HUES64 (cell line): ENCODE measurements around the gene TSPYL4.

ENCODE experiments used
- H3K27ac ChIP-seq: 2 replicates; pipeline ENCODE4 v1.7.0; 2013; ENCODE audit warnings: low read depth, low read length, inconsistent platforms
- H3K27me3 ChIP-seq: 2 replicates; pipeline ENCODE4 v1.6.1; 2013; ENCODE audit warnings: mild to moderate bottlenecking, low read length; ENCODE audit not compliant: insufficient read depth
- H3K36me3 ChIP-seq: 2 replicates; pipeline ENCODE4 v1.6.1; 2013; ENCODE audit warnings: mild to moderate bottlenecking, low read length; ENCODE audit not compliant: insufficient read depth
- H3K4me1 ChIP-seq: 2 replicates; pipeline ENCODE4 v1.6.1; 2013; ENCODE audit warnings: mild to moderate bottlenecking, low read length, moderate library complexity; ENCODE audit not compliant: insufficient read depth
- H3K4me3 ChIP-seq: 2 replicates; pipeline ENCODE4 v1.5.1; 2013; ENCODE audit warnings: mild to moderate bottlenecking, low read length, moderate library complexity
- H3K9ac ChIP-seq: 2 replicates; pipeline ENCODE4 v1.6.1; 2013; ENCODE audit warnings: mild to moderate bottlenecking, low read depth, low read length
- H3K9me3 ChIP-seq: 2 replicates; pipeline ENCODE4 v1.6.1; 2013; ENCODE audit warnings: low read depth, low read length; ENCODE audit not compliant: insufficient read depth
- WGBS: fragments of 150-250, 120-280 bp; methylation state at CpG from one replicate; pipeline ENCODE4 v1.1.7; 2013; ENCODE audit warnings: missing lambda C conversion rate; 5-methylcytosine and 5-hydroxymethylcytosine counted together

Gene TSPYL4

GRCh38 chr6:116268589-116269293 is 14.9 kb upstream of the TSPYL4 start:
- WGBS: 59% methylated on average over 3 of the region's 3 CpGs
- H3K4me3 ChIP-seq: no peak overlapping the region
- no peaks in the 10 kb centered on the region for H3K27me3 ChIP-seq
- H3K27ac ChIP-seq: no peak overlapping the region
- H3K4me1 ChIP-seq: peaks cover 26% of the 10 kb centered on the region
- no peaks in the 10 kb centered on the region for H3K9me3 ChIP-seq
- no peaks in the 10 kb centered on the region for H3K36me3 ChIP-seq
- H3K9ac ChIP-seq: no peak overlapping the region

DNA sequence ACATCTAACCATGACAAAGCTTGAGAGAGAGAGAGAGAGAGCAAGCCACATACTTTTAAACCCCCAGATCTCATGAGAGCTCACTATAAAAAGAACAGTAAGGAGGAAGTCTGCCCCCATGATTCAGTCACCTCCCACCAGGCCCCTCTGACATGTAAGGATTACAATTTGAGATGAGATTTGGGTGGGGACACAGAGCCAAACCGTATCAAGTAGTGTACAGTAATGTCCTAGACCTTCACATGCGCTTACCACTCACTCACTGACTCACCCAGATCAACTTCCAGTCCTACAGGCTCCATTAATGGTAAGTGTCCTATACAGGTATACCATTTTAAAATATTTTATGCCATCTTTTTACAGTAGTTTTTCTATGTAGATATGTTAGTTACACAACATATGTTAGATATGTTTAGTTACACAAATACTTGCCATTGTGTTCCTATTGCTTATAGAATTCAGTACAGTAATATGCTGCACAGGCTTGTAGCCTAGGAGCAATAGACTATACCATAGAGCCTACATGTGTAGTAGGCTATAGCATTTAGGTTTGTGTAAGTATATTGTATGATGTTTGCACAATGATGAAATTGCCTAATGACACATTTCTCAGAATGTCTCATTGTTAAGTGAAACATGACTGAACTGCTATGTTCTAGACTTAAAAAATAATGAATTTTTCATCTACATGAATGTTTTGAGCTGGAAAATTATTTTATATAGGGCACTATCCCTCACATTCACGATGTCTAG is 14.1 kb upstream of the TSPYL4 start:
- Histone ChIP-seq H3K4me3 (no peak overlapping the region), H3K36me3 (no peaks in the 10 kb centered on the region), H3K27ac (no peak overlapping the region), H3K4me1 (peaks cover 26% of the 10 kb centered on the region), H3K27me3 (no peaks in the 10 kb centered on the region), H3K9ac (no peak overlapping the region), H3K9me3 (no peaks in the 10 kb centered on the region)
- WGBS: 29% methylated on average over 1 of the region's 3 CpGs

- Histone ChIP-seq H3K27ac (no peak overlapping the region), H3K4me3 (no peak overlapping the region), H3K9me3 (no peaks in the 10 kb centered on the region), H3K36me3 (no peaks in the 10 kb centered on the region), H3K4me1 (peaks cover 14% of the 10 kb centered on the region), H3K9ac (no peak overlapping the region), H3K27me3 (no peaks in the 10 kb centered on the region)
Observed at GRCh38 chr6:116266803-116267202, 12.9 kb upstream of the TSPYL4 start.

GRCh38 chr6:116265041-116265829 is 11.4 kb upstream of the TSPYL4 start:
- 87% methylated on average over 4 of the region's 4 CpGs for WGBS
- Histone ChIP-seq H3K9ac (no peak overlapping the region), H3K4me1 (no peaks in the 10 kb centered on the region), H3K27ac (no peak overlapping the region), H3K27me3 (no peaks in the 10 kb centered on the region), H3K4me3 (no peak overlapping the region), H3K36me3 (no peaks in the 10 kb centered on the region), H3K9me3 (no peaks in the 10 kb centered on the region)

DNA sequence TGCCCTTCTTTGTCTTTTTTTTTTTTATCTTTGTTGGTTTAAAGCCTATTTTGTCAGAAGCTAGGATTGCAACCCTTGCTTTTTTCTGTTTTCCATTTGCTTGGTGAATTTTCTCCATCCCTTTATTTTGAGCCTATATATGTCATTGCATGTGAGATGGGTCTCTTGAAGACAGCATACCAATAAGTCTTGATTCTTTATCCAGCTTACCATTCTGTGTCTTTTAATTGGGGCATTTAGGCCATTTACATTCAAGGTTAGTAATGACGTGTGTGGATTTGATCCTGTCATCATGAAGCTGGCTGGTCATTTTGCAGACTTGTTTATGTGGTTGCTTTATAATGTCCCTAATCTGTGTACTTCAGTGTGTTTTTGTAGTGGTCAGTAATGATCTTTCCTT is 9.5 kb upstream of the TSPYL4 start:
- H3K36me3 ChIP-seq: no peaks in the 10 kb centered on the region
- H3K9ac ChIP-seq: no peak overlapping the region
- H3K4me1 ChIP-seq: no peaks in the 10 kb centered on the region
- H3K9me3 ChIP-seq: no peaks in the 10 kb centered on the region
- H3K27me3 ChIP-seq: no peaks in the 10 kb centered on the region
- no peak overlapping the region for H3K4me3 ChIP-seq
- no peak overlapping the region for H3K27ac ChIP-seq
- 81% methylated on average over 1 of the region's 1 CpG for WGBS

DNA sequence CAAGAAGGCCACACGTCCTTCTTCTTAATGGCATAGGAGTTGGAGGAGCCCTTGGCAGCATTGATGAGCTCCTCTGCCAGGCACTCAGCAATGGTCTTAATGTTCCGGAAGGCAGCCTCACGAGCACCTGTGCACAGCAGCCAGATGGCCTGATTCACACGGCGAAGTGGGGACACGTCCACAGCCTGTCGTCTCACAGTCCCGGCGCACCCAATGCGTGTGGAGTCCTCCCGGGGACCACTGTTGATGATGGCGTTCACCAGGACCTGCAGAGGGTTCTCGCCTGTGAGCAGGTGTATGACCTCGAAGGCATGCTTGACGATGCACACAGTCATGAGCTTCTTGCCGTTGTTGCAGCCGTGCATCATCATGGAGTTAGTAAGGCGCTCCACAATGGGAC is 4.6 kb upstream of the TSPYL4 start:
- 95% methylated on average over 18 of the region's 18 CpGs for WGBS
- no peaks in the 10 kb centered on the region for H3K36me3 ChIP-seq
- H3K4me3 ChIP-seq: no peak overlapping the region

GRCh38 chr6:116256694-116257093 is 2.8 kb upstream of the TSPYL4 start:
- H3K4me3 ChIP-seq: no peak overlapping the region
- no peak overlapping the region for H3K9ac ChIP-seq
- no peaks in the 10 kb centered on the region for H3K9me3 ChIP-seq
- H3K4me1 ChIP-seq: peaks cover 19% of the 10 kb centered on the region; the same call in 1 of the 2 replicates
- H3K27ac ChIP-seq: no peak overlapping the region
- no CpG with 5 or more reads among the region's 1 CpG for WGBS
- no peaks in the 10 kb centered on the region for H3K27me3 ChIP-seq
- no peaks in the 10 kb centered on the region for H3K36me3 ChIP-seq

More for the DNA sequence above, 4.6 kb upstream of the TSPYL4 start:
- H3K27me3 ChIP-seq: no peaks in the 10 kb centered on the region
- H3K4me1 ChIP-seq: peaks cover 10% of the 10 kb centered on the region; the same call in 1 of the 2 replicates
- H3K9ac ChIP-seq: no peak overlapping the region
- H3K27ac ChIP-seq: no peak overlapping the region
- H3K9me3 ChIP-seq: no peaks in the 10 kb centered on the region

DNA sequence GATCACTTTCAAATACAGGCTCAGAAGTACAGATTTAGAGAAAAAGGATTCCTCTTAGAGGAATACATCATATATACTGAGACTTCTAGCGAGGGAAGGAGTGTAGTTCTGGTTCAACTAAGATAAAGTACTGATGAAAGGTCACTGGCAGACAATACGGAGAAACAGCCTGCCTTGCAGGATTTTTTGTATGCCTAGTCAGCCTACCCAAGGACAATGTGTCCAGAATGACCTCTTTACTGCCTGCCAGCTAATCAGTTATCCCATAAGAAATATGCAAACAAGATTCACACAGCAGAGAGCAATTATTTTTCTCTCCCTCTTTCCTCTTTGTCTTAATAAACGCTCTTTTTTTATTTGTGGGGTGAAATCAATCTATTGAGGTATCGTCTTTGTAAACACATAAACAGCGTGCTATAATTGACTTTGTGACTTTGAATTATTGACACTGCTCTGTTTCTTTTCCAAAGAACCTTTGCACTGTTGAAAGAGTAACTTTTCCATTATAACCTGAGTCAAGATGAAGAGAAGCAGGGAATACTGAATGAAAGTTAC is 1.4 kb upstream of the TSPYL4 start:
- Histone ChIP-seq H3K4me3 (peak overlapping the region; percentile 82; the same call in 1 of the 2 replicates), H3K9ac (peak overlapping the region; percentile 97; the same call in 1 of the 2 replicates), H3K27me3 (no peaks in the 10 kb centered on the region), H3K9me3 (no peaks in the 10 kb centered on the region), H3K4me1 (peaks cover 32% of the 10 kb centered on the region; the same call in 1 of the 2 replicates), H3K27ac (no peak overlapping the region), H3K36me3 (peaks cover 3% of the 10 kb centered on the region; the same call in 1 of the 2 replicates)
- WGBS: 80% methylated on average over 4 of the region's 5 CpGs

DNA sequence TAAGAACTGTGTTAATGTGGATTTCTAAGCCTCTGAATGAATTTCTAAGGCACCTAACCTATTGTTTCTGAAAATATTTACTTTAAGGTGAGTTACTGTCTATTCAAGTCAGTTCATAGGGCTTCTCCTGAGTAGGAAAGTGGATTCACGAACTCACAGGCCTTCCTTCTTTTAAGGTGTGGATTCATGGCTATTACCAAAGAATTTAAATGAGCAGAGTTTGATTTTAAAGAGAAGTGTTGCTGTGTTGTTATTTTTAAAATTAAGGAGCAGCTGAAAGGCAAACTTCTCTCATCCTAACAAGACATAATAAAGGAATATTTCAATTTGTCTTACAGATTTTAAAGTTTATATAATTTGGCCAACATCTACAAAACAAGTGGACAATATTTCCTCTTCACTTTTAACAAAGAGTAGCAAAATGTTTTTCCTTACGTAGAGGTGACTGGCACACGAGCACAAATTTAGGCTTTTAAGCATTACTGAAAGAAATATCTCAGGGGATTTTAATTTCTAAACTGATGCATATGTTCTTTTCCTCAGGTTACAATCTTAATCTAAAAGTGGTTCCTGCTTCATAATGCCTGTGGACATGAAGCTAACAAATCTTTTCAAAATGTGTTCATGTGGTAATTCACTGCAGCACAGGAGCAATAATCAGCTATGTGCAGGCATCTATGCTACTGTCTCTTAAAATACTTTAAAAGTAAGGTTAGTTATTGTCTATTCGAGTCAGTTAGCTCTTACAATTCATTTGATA is 602 bp upstream of the TSPYL4 start:
- H3K36me3 ChIP-seq: peaks cover 3% of the 10 kb centered on the region; the same call in 1 of the 2 replicates
- peaks cover 37% of the 10 kb centered on the region; the same call in 1 of the 2 replicates for H3K4me1 ChIP-seq
- no peaks in the 10 kb centered on the region for H3K9me3 ChIP-seq
- peak overlapping the region; percentile 82 for H3K4me3 ChIP-seq
- no peaks in the 10 kb centered on the region for H3K27me3 ChIP-seq
- H3K9ac ChIP-seq: peak overlapping the region; percentile 97
- H3K27ac ChIP-seq: peak overlapping the region; percentile 91
- 57% methylated on average over 4 of the region's 4 CpGs for WGBS

DNA sequence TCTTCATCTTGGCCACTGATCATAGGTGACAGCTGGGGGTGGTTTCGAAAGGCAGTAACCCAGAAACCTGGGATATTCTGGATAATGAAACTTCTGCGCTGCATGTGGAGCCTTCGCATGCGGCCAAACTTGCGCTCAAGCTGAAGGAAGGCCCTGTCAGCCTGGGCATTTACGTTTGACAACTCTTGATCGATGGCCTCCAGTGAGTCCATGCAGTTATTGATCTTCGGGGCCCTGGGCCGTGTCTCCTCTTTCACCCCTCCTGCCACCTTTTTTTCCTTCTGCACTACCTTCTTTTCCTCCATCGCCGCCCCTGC is 729 bp downstream of the TSPYL4 start:
- no peaks in the 10 kb centered on the region for H3K9me3 ChIP-seq
- H3K4me3 ChIP-seq: peak overlapping the region; percentile 82
- WGBS: 60% methylated on average over 11 of the region's 11 CpGs
- H3K9ac ChIP-seq: peak overlapping the region; percentile 97; the same call in 1 of the 2 replicates
- no peak overlapping the region for H3K27ac ChIP-seq
- peaks cover 37% of the 10 kb centered on the region; the same call in 1 of the 2 replicates for H3K4me1 ChIP-seq
- H3K36me3 ChIP-seq: peaks cover 3% of the 10 kb centered on the region; the same call in 1 of the 2 replicates
- H3K27me3 ChIP-seq: no peaks in the 10 kb centered on the region
